Fibroblast of gingiva (primary cell): Measurements from ENCODE around the gene ZNF219.

ENCODE experiments used
- DNase-seq: peaks from one replicate; pipeline ENCODE4 v3.0.0-alpha.2; 2011; ENCODE audit warnings: low read depth

Gene ZNF219

DNA sequence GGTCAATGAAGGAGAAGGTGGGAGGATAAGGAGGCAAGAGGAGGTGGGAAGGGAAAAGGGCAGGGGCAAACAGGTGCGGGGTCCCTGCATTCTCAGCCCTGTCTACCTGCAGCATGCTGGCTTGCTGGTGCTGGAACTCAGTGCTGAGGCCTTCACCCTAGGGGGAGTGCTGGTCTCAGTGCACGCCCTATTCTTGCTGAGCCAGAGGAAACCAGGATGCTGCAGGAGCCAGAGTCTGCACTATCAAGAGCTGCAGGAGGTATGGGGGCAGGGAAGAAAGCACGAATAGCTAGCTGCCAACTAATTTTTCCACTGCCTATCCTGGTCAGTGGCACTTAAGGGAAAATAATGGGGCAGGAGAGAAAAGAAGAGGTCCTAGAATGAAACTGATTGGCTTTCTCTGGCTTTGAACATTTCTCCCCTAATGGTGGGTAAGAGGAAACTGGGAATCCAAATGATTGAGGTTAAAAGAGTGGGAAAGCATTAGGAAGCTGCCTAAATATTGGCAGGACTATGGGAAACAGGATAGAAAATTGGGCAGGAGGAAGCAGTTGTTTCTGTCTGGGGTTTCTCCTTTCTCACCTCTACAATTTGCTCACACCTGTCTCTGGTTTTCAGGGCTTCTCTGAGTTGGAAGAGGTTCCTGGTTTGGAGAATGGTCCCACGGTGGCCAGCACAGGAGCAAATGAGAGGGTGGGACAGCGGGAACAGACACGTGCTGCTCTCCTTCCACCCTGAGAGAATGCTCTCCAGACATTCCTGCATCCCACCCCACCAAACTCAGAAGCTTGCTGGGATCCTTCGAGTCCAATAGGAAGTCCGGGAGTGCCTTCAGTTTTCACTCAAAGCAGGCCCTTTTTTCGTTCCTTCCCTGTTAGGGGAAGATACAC is 4.3 kb upstream of the ZNF219 start:
- DNase-seq, result no peak

DNA sequence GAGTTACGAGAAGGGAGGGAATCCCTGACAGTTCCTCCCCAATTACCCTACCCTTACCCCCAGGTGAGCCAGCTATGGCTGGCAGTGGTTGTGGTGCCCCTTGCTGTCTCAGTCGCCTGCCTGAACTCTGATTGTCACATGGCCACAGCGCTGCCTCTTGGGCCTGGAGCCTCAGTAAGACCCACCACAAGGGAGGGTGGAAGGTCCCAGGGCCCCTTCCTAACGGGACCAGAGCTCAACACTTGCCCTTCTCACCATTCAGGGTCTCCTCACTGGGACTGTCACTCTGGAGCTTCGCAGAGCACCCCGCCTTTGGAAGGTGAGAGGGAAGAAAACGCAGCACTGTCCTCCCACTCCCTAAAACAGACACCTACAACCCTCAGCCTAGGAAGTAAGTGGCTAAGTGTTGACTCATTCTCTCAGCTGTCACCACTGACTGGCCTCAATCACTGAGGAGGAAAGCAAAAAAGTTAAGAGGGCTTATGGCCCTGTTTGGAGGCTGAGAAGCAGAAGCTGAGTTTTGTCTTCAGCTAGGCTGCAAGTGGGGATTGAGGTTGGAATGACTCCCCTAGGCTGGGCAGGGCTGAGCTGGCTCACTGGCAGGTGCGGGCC is 3.5 kb upstream of the ZNF219 start:
- no peak for DNase-seq

DNA sequence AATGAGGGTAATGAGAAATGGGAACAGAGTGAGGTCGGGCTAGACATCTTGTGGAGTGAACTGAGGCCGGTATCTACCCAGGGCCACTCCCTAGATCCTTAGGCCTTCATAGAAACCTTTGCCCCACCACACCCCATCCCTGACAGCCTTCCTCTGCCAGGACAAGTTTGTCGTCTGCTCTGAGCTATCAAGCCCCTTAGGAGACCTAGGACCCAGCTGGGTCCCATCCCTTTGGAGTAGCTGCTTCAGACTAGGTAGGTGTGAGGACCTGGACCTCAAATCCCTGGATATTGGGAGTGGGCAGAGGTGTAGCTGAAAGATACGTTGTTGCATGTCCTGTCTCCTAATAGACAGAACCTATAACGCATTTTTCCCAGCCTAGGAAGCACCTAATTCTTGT is 2.5 kb upstream of the ZNF219 start, which contains the start of gene TMEM253:
Gene TMEM253, plus strand, starts transcription at position 136 of the 400 bp plus-strand sequence. CDS start 278 bp downstream, outside the sequence.
- no peak for DNase-seq

DNA sequence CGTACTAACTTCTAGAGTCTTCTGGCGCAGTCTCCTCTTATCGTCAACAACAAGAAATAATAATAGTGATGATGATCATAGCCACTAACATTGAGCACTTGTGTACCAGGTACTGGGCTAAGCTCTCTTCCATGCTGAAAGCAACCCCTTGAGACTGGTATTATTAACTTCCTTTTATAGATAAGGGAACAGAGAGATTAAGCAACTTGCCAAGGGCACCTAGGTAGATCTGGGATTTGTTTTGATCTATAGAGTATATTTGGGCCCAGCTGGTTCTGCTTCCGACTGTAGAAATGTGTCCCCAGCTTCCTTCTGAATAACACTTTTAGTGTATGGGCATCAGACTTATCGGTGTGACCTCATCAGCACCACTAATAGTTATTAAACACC is 1.1 kb upstream of the ZNF219 start:
- no peak for DNase-seq

DNA sequence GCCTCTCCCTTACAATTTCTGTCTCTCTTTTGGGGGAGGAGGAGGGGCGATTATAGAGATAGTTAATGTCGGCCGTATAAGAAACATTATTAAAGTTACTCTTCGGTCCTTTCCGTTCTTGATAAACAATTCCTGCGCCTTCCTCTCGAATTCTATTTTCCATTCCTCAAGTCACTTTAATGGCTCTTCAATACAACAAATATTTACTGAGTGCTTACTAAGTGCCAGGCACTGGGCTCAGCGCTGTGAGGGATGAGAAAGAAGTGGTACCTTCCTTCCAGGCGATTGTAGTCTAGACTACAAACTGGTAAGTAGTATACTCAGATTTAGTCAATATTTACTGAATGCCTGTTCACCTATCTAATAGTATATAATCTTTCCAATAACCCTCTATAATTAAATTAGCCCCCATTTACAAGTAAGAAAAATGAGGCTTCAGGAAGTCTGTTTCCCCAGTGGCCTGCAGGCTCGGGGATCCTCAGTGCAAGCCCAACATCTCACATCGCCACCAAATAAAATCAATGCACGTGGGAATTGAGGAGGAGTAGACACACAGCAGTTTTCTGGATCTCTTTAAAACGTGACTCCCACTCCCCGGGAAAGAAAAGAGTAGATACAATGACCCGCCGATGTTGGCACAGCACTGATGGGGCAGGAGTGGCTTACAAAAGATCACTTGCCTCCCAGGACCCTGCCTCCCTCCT is 589 bp upstream of the ZNF219 start:
- no peak for DNase-seq

DNA sequence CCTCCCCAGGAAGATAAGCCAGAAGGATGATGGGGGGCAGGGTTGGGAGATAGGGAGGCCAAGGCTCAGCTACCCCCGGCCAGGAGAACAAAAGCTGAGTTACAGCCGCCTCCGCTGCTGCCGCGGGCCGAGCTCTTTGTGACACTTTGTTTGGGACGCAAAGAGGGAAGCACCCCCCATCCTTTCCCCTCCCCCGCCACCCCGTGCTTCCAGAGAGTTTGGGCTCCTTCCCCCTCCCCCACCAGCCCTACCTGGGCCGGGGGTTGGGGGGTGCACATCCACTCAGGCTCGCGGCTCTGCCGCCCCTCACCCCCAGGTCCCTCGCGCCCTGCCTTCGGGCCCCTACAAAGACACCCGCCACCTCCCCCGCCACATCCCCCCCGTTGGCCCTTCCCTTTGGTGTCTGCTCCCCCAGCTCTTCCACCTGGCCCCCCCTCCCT is 799 bp downstream of the ZNF219 start:
- no peak for DNase-seq

DNA sequence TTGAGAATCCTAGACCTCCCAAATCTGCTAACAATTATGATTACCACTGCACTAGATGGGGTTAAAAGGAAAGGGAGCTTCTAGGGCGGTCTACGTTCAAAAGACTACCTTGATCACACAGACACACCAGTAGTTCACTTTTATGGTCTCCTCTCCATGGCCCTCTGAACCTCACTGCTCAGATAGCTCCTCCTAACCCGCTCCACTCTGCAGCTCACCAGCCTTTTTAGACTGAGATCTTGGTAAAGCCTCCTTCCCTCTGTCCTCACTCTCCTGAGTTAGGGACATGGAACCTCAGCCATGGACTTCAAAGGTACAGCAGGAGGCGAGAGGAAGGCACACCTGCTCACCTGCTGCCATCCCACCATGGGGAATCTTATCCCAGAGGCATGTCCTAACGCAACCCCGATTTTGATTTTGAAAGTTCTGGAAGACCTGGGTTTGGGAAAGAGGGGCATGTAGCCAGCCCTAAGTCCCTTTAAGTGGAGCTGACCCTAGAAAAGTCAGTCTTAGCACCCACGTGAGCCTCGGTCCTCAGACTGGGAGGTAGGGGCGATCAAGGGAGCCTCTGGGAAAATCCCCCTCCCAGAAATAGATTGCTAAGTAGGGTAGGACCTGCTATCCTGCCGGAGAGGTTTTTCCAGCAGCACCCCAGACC is 1.3 kb downstream of the ZNF219 start:
- DNase-seq, result no peak

DNA sequence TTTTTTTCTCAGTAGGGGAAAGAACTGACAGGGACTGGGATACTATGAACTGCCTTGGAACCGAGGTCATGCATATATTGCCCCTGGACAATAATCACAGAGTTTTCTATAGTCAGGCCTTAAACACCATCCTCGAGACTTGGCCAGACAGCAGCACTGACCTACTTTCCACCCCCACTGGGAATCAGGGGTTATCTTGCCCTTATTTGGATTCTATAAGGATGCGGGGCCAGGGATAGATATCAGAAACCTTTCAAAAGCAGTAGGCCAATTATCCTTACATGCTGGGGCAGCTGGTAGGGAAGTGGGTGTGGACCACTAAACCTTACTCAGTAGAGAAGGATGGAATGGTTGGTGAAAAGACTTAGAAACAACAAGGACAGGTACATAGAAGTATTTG is 2.0 kb downstream of the ZNF219 start:
- no peak for DNase-seq

DNA sequence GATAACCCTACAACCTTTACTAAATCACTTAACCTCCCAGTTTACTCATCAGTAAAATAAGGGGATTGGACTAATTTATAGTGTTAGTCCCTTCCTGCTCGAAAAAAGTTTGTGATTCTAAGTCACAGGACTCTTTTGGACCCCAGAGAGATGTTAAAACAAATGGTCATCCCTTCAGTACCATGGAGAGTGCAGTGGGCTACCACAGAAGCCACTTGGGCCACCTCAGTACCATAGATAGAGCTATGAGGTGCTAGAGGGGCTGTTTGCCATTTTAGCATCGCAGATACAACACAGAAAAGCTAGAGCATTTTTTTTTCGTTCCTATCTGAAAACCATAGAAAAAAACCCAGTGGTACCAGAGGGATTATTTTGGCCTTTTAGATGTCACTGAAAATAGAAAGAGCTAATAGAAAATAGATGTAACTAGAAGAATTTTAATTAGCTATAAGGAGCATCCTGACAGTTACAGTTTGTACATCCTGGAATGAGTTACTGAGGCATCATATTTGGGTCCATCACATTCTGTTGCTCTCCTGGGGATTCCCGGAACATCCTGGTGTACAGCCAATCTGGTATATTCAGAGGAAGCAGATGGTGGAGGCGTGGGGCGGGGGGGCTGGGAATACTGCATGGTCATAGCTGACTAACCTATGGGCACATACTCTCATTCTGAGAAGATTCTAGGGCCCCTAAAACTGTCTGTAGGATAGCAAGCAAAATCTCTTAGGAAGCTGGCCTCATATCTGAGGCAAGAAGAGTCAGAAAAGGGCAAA is 2.8 kb downstream of the ZNF219 start:
- DNase-seq, result peak; percentile 38

DNA sequence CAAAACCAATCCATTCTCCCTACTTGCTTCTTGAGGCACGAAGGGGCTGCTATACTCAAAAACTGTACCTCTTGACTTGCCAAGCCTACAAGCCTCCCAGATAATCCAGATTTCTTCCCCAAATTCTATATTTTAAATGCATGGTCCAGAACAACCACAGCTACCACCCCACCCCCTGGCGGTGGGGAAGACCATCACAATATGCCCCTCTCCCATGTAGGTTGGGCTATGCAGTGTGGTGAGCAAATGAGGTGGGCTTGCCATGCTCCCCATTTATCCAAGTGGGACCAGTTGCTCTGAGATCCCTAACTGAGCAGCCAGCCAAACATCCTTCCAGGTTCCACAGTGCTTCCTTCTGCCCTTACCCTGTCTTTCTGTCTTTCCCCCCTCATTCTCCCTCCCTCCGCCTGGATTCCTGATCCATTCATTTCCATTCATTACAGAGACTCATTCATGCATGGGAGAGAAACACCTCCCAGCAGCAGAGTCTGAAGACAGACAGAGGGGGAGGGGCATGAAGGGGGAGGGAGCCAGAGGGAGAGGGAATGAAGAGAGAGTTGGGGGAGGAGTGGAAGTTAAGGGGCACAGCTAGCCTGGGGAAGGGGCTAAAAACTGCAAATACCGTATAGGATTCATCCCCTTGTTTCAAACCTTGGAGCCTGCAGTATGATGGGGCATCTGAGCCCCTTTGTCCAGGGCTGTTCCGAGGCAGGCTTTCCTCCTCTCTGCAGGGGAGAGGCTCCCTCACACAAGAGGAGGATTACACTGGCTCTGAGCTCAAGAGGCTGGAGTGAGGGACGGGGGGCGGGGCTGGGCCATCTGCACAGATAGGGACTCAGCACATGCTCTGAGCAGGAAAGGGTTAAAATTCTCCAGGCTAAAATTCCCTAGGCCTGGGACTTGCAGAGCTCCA is 4.4 kb downstream of the ZNF219 start:
- DNase-seq, result no peak

DNA sequence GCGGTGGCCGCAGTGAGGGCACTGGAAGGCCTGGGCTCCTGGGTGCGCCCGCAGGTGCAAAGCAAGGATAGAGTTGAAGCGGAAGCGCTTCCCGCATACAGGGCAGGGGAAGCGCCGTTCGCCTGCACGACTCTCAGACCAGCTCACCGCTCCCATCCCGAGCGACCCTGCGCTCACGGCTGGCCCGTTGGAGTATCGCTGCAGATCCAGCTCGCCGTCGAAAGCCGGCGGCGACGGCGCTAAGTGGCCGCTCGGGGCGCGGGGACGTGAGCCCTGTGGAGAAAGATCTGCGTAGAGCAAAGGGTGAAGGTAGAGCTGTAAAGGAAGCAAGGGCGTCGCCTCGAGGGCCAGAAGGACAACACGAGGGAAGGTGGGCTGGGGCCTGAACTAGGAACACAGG is 5.4 kb downstream of the ZNF219 start:
- DNase-seq, result no peak

DNA sequence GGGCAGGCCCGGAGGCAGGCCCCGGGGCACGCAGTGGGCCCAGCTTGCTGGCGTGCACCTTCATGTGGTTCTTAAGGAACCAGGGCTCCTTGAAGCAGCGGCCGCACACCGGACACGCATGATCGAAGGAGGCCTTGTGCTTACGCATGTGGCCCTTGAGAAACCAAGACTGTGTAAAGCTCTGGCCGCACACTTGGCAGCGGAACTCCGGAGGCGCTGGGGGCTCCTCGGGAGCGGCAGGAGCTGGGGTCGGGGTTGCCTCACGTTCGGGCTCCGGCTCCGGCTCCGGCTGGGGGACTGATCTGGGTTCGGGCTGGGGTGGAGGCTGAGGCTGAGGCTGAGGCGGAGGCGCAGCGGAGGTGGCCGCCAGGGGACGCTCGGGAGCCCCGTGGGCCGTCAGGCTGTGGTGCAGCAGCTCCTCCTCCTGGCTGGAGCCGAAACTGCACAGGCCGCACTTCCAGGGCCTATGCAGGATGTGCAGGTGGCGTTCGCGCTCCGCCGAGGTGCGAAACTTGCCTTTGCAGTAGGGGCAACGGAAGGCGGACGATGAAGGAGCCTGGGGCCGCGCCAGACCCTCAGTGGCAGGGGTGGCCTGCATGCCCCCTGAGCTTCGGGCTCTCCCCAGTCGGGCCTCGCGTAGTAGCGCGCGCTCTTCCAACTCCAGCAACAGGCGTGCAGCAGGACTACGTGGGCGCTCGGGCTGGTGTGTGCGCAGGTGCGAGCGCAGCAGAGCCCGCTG is 6.0 kb downstream of the ZNF219 start:
- DNase-seq, result peak; percentile 49

DNA sequence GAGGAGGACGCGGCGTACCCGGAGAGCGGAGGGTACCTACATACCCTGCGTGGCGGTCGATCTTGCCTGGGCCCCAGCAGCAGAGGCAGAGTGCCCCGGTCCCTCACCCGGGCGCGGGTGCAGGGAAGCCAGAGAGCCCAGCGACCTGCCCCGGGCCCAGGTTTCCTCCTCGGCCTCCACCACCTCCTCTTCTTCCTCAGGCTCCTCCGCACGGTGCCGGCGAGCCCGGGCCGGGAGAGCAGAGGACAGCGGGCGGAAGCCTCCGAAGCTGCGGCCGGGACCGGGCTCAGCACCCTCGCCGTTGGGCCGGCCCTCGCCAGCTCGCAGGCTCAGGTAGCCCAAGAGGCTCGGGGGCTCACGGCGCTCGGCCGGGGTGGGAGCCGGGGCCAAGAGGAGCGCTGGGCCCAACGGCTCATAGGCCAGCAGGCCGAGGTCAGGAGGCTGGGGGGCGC is 6.6 kb downstream of the ZNF219 start:
- DNase-seq, result no peak

DNA sequence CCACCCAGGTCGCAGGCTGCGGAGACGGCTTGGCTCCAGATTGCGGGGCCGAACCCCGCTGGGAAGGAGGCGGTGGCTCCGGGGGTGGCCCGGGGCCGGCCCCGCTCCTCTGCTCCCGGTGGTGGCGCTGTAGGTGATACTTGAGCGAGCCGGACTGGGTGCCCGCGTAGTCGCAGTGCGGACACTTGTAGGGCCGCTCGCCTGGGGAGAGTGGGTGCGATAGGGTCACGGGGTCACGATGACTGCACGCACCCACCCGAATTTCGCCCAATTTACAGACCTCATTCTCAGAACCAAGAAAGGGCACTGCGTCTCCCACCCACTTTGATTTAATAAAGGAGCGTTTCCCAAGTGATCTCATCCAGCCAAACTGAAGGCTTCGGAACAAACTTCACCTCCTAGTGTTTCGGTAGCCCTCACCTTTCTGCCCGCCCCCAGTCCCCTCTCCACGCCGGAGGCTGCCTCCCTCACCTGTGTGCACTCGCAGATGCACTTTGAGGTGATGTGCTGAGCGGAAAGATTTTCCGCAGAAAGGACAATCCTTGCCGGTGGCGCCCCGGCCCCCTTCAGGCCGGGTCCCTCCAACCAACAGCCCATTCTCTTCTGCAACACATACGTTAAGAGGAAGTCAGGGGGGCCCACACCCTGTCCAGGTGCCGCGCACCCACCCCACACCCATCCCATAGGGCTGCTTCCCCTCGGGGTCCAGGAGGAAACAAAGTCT is 7.4 kb downstream of the ZNF219 start:
- DNase-seq, result no peak

DNA sequence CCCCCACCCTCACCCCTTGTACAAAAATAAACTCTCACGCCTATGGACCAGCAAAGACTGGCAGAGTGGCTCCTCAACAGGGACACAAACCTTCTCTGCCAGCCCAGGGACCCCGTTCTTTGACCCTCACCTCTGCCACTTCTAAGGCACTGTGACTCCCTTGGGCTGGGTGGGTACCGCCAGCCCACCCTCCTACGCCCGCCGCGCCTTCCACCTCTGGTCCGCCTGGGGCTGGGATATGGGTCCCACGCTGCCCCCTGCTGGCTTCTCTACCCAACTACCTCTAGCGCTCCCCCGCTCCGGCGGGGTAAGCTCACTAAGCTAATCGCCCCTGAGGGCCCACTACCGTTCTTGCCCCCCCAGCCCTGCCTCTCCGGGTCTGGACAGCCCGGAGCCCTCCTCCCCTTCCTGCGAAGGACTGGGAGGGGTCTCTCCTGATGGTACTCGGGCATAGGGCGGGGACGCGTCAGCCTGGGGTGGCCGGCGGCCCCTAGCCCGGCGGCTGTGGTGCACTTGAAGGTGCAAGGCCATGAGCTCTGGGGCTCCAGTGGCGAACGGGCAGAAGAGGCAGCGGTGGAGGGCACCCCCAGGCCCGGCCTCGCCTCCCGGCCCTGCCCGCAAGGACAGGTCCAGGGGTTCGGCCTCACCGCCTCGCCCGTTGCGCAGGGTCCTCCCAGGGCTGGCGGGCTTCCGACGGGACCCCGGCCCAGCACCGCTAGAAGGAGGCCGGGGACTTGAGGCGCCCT is 8.1 kb downstream of the ZNF219 start:
- DNase-seq, result no peak

DNA sequence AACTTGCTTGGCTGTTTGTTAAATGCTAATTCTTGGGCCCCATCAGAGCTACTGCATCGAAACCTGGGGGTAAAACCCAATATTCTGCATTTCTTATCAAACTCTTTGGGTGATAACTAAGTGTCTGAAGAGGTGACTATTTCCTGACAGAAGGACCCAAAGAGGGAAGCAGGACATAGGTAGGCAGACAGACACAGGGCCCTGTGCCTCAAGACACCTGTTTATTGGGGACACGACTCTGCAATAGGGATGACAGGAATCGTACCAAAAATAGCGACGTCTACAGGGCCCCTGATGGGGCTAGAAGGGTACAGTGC is 8.6 kb downstream of the ZNF219 start:
- DNase-seq, result no peak

DNA sequence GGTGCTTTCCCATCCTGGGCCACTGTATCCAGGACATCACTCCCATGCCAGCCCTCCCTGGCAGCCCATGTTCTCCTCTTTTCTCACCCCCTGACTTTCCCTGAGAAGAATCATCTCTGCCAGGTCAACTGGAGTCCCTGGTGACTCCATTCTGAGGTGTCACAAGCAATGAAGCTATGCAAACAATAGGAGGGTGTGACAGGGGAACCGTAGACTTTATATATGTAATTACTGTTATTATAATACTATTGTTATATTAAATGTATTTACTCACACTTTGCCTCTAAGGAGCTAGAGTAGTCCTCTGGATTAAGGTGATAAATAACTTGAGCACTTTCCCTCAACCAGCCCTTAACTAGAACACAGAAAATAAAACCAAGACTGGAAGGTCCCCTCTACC is 9.2 kb downstream of the ZNF219 start:
- DNase-seq, result no peak

DNA sequence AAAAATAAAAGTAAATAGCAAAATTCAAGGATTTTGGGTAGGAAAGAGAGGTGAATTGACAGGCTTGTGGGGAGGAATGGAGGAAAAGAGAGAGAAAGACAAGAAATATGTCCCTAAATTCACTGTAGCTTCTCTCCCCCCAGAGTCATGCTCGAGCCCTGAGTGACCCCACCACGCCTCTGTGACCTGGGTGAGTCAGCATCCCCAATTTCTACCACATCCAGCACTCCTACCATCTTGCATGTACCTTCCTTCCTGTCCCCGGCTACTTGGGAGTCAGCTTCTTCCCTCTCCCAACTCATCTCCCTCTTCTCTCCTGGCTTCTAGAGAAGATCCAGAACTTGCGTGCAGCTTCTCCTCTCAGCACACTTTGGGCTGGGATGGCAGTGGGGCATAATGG is 9.8 kb downstream of the ZNF219 start:
- DNase-seq, result no peak
